NT2/D1 (cell line): ENCODE data around the gene RFX4.

Experiments used
- DNase-seq: peaks from one replicate; pipeline ENCODE4 v3.0.0-alpha.2; 2011; ENCODE audit warnings: low read depth, low spot score
- H3K27me3 ChIP-seq: 2 replicates; pipeline ENCODE4 v1.6.0; 2011; ENCODE audit warnings: mild to moderate bottlenecking; ENCODE audit not compliant: insufficient read length, insufficient read depth
- H3K36me3 ChIP-seq: 2 replicates; pipeline ENCODE4 v1.6.1; 2011; ENCODE audit warnings: mild to moderate bottlenecking, low read length, mixed read lengths; ENCODE audit not compliant: insufficient read depth, insufficient read length
- H3K4me1 ChIP-seq: 2 replicates; pipeline ENCODE4 v1.5.1; 2011; ENCODE audit not compliant: insufficient read depth, insufficient read length
- H3K4me3 ChIP-seq: 2 replicates; pipeline ENCODE4 v1.5.1; 2011; ENCODE audit warnings: low read depth; ENCODE audit not compliant: insufficient read length
- H3K9ac ChIP-seq: 2 replicates; pipeline ENCODE4 v1.6.0; 2011; ENCODE audit warnings: low read depth; ENCODE audit not compliant: insufficient read length
- H3K9me3 ChIP-seq: 2 replicates; pipeline ENCODE4 v1.5.1; 2011; ENCODE audit warnings: mild to moderate bottlenecking, low read length; ENCODE audit not compliant: insufficient read depth
- SUZ12 ChIP-seq: IDR thresholded peaks from 2 replicates; pipeline ENCODE4 v1.6.1; 2011; ENCODE audit not compliant: insufficient read length, insufficient read depth; ENCODE audit errors: extremely low read depth
- YY1 ChIP-seq: IDR thresholded peaks from 2 replicates; pipeline ENCODE4 v1.6.1; 2011; ENCODE audit not compliant: insufficient read length, insufficient read depth
- ZNF274 ChIP-seq: IDR thresholded peaks from 2 replicates; pipeline ENCODE4 v1.6.1; 2011; ENCODE audit warnings: mild to moderate bottlenecking, low read depth, low read length

Gene RFX4

GRCh38 chr12:106585105-106585520 is 2.3 kb downstream of the RFX4 start:
- H3K4me1 ChIP-seq = peaks cover 11% of the 10 kb centered on the region
- peak overlapping the region; percentile 41 for H3K4me3 ChIP-seq
- H3K9ac ChIP-seq = peak overlapping the region; percentile 50
- H3K27me3 ChIP-seq = peaks cover 93% of the 10 kb centered on the region
- no peak for DNase-seq
- TF ChIP-seq ZNF274 (no peak), YY1 (no peak), SUZ12 (peak; percentile 38)
- no peaks in the 10 kb centered on the region for H3K9me3 ChIP-seq
- H3K36me3 ChIP-seq = no peaks in the 10 kb centered on the region

- H3K27me3 ChIP-seq = peaks cover 93% of the 10 kb centered on the region
Measured at GRCh38 chr12:106585521-106586277, 2.9 kb downstream of the RFX4 start.

GRCh38 chr12:106586278-106586802 is 3.5 kb downstream of the RFX4 start:
- peaks cover 91% of the 10 kb centered on the region for H3K27me3 ChIP-seq
- no peaks in the 10 kb centered on the region for H3K36me3 ChIP-seq
- H3K4me3 ChIP-seq = peak overlapping the region; percentile 41
- peak overlapping the region; percentile 64 for H3K9ac ChIP-seq
- peaks cover 4% of the 10 kb centered on the region for H3K4me1 ChIP-seq
- TF ChIP-seq SUZ12 (peak; percentile 50), ZNF274 (no peak), YY1 (no peak)
- no peak for DNase-seq
- no peaks in the 10 kb centered on the region for H3K9me3 ChIP-seq

More at GRCh38 chr12:106585521-106586277, 2.9 kb downstream of the RFX4 start:
- H3K36me3 ChIP-seq = no peaks in the 10 kb centered on the region
- H3K4me3 ChIP-seq = peak overlapping the region; percentile 41
- DNase-seq = no peak
- no peaks in the 10 kb centered on the region for H3K9me3 ChIP-seq
- H3K9ac ChIP-seq = peak overlapping the region; percentile 64
- peak; percentile 91 for TF ChIP-seq SUZ12
- TF ChIP-seq ZNF274 = no peak
- H3K4me1 ChIP-seq = peaks cover 7% of the 10 kb centered on the region

GRCh38 chr12:106586803-106587684 is 4.2 kb downstream of the RFX4 start:
- no peak for TF ChIP-seq ZNF274
- TF ChIP-seq SUZ12 = peak; percentile 69

DNA sequence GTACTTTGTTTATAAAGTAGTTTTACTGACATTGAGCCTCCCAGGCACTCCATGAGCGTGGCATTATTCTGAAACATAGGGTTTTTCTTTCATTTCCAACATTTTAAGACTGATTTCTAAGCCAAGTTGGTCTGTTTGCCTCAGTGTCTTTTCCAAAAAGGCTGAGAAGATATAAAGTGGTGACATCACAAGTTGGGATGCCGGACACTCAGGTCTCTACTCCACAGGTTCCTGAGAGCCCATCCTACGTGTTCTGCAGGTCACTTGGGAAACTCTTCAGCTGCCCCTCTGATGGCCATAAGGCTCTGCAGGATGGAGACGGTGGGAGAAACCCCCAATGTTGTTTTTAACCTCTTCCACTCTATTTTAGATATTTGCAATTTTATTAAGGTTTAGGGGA is 6.0 kb downstream of the RFX4 start:
- peaks cover 90% of the 10 kb centered on the region for H3K27me3 ChIP-seq
- DNase-seq = no peak

More at GRCh38 chr12:106586803-106587684, 4.2 kb downstream of the RFX4 start:
- Histone ChIP-seq H3K27me3 (peaks cover 95% of the 10 kb centered on the region), H3K36me3 (no peaks in the 10 kb centered on the region), H3K9me3 (no peaks in the 10 kb centered on the region), H3K9ac (peak overlapping the region; percentile 33), H3K4me3 (peak overlapping the region; percentile 41), H3K4me1 (peaks cover 4% of the 10 kb centered on the region)
- DNase-seq = no peak

DNA sequence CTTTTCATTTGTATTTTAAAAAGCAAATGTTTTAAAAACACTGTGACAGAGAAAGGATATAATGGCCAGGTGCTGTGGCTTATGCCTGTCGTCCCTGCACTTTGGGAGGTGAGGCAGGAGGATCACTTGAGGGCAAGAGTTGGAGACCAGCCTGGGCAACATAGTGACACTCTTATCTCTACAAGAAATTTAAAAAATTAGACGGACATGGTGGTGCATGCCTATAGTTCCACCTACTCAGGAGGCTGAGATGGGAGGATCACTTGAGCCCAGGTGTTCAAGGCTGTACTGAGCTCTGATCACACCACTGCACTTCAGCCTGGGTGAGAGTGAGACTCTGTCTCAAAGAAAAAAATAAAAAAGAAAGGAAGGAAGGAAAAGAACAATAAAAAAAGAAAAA is 7.8 kb downstream of the RFX4 start:
- no peak for DNase-seq
- Histone ChIP-seq H3K4me3 (no peak overlapping the region), H3K9ac (no peak overlapping the region), H3K27me3 (peaks cover 72% of the 10 kb centered on the region), H3K36me3 (no peaks in the 10 kb centered on the region), H3K4me1 (no peaks in the 10 kb centered on the region), H3K9me3 (no peaks in the 10 kb centered on the region)
- no peak for TF ChIP-seq ZNF274
- TF ChIP-seq YY1 = no peak
- TF ChIP-seq SUZ12 = no peak

More for the DNA sequence above, 6.0 kb downstream of the RFX4 start:
- TF ChIP-seq YY1 (no peak), ZNF274 (no peak), SUZ12 (no peak)
- Histone ChIP-seq H3K9me3 (no peaks in the 10 kb centered on the region), H3K4me3 (no peak overlapping the region), H3K36me3 (no peaks in the 10 kb centered on the region), H3K9ac (no peak overlapping the region), H3K4me1 (peaks cover 4% of the 10 kb centered on the region)

DNA sequence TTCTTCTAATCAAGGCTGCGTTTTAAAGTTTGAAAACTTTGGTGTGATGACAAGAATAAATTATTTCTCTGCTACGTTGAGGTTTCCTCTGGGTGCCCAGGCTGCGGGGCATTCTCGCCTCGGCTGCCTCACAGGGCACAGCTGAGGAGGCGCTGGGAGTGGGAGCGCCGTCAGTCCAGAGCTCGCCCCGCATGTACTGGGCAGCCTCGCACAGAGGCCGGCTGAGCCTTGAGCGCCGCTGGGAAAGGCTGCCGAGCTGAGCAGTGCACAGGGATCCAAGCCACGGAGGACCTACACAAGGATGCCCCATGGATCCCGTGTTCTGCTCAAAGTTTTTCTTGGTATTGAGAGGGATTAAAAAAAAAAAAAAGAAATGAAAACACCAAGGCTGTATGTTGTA is 11.6 kb downstream of the RFX4 start:
- Histone ChIP-seq H3K36me3 (no peaks in the 10 kb centered on the region), H3K9me3 (no peaks in the 10 kb centered on the region), H3K4me3 (no peak overlapping the region), H3K9ac (no peak overlapping the region), H3K27me3 (peaks cover 34% of the 10 kb centered on the region), H3K4me1 (no peaks in the 10 kb centered on the region)
- DNase-seq = no peak
- TF ChIP-seq SUZ12 (no peak), YY1 (no peak), ZNF274 (no peak)
